Measurements from ENCODE around the gene ARID1B. TPM values are rescaled to one million over a fixed set of nuclear protein-coding genes. Genes with fewer than 3 reads are reported as not detected.

The ARID1B gene
- total and polyA plus RNA-seq, 9 of the 15 experiments (the other 6 are each of a cell fraction or from before 2014, with no cell fraction given) = 12.5 to 50.5 (median 25.8) TPM

DNA sequence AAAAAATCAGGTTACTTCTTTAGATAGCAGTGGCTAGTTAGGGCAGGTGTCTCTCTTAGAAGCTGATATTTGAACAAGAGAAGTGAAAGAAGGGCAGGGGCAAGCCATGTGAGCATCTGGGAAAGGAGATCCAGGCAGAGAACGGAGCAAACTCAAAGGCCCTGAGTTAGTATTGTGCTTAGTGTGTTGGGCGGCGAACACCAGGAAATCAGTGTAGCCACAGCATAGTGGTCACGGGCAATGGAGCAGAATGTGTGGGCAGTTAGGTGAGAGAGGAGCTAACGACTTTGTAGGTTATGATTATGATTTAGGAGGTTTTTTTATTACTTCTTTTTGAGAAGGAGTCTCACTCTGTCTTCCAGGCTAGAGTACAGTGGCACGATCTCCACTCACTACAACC, 316.9 kb downstream of the ARID1B start:
- BruUV-seq (replicated peaks) = no TSS peak
- ATAC-seq (no peak), DNase-seq (ENCODE audit: extremely low read depth in 1 of 4, low spot score in 3 of 4) (no peak), FAIRE-seq (no peak)
- CTCF ChIA-PET (ENCODE audit: low intra/inter-chr PET ratio) = no interaction called here
- Histone ChIP-seq H4K20me1 (replicated peaks; ENCODE audit: control insufficient read depth, insufficient read depth, low read length) (no peaks in the 10 kb centered on the region), H3K4me1 (replicated peaks in 1 of 2; ENCODE audit: control insufficient read depth in 2 of 2, insufficient read depth in 2 of 2, low read length in 2 of 2) (no peaks in the 10 kb centered on the region), H3K9ac (ENCODE audit: insufficient read depth in 1 of 2, low read depth in 2 of 2, low read length in 2 of 2) (no peak overlapping the region), H3K4me2 (ENCODE audit: insufficient read depth, low read length) (no peak overlapping the region), H2AFZ (ENCODE audit: low read depth, low read length) (no peak overlapping the region), H3K27ac (ENCODE audit: extremely low read depth, low read depth, low read length) (no peak overlapping the region), H3K36me3 (ENCODE audit: control insufficient read depth, insufficient read depth, low read length) (peaks cover 9% of the 10 kb centered on the region; the same call in 1 of the 3 replicates), H3K79me2 (ENCODE audit: control insufficient read depth, insufficient read depth, low read length) (no peaks in the 10 kb centered on the region), H3K4me3 (no peak overlapping the region), H3K9me1 (ENCODE audit: control insufficient read depth, insufficient read depth, low read length) (no peaks in the 10 kb centered on the region), H3K27me3 (ENCODE audit: control insufficient read depth in 2 of 2, insufficient read depth in 2 of 2, low read length in 2 of 2) (no peaks in the 10 kb centered on the region), H3K9me3 (replicated peaks; ENCODE audit: control insufficient read depth, insufficient read depth, low read depth, low read length) (no peaks in the 10 kb centered on the region)
- TF ChIP-seq FOS (IDR thresholded peaks at IDR 0.05; ENCODE audit: extremely low read depth, insufficient read length) (no peak), EZH2 (IDR thresholded peaks at IDR 0.05; ENCODE audit: borderline replicate concordance, low read depth, low read length) (no peak), NBN (IDR thresholded peaks at IDR 0.05; ENCODE audit: low read depth) (no peak), POLR2A (conservative IDR thresholded peaks at IDR 0.05) (no peak), RFX7 (CRISPR knock-in tag; IDR thresholded peaks at IDR 0.05) (no peak), ZNF785 (CRISPR knock-in tag; IDR thresholded peaks at IDR 0.05) (no peak)
- TF ChIP-seq, protein P1, sequence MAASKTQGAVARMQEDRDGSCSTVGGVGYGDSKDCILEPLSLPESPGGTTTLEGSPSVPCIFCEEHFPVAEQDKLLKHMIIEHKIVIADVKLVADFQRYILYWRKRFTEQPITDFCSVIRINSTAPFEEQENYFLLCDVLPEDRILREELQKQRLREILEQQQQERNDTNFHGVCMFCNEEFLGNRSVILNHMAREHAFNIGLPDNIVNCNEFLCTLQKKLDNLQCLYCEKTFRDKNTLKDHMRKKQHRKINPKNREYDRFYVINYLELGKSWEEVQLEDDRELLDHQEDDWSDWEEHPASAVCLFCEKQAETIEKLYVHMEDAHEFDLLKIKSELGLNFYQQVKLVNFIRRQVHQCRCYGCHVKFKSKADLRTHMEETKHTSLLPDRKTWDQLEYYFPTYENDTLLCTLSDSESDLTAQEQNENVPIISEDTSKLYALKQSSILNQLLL (CRISPR knock-in tag; IDR thresholded peaks at IDR 0.05; ENCODE audit: borderline replicate concordance) = no peak
- TF ChIP-seq, protein P2, sequence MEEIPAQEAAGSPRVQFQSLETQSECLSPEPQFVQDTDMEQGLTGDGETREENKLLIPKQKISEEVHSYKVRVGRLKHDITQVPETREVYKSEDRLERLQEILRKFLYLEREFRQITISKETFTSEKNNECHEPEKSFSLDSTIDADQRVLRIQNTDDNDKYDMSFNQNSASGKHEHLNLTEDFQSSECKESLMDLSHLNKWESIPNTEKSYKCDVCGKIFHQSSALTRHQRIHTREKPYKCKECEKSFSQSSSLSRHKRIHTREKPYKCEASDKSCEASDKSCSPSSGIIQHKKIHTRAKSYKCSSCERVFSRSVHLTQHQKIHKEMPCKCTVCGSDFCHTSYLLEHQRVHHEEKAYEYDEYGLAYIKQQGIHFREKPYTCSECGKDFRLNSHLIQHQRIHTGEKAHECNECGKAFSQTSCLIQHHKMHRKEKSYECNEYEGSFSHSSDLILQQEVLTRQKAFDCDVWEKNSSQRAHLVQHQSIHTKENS (CRISPR knock-in tag; IDR thresholded peaks at IDR 0.05) = no peak
- intact Hi-C loops (cut with micrococcal nuclease) (no loop called here), in situ Hi-C loops (cut with MboI) (no loop called here)
- 88% methylated on average over 6 of the region's 6 CpGs for WGBS (ENCODE audit: insufficient coverage, low coverage, missing lambda C conversion rate)
- POLR2A ChIA-PET = interaction anchor here (1.2 kb wide), 1 partner anchor 9 kb away, joined by 7 read pairs; no protein-coding TSS in a partner anchor
